K562 (cell line): ENCODE results near the gene NDST1. TPM values are rescaled to one million over a fixed set of nuclear protein-coding genes. Genes with fewer than 3 reads are reported as not detected.
A peak's percentile ranks its signal among the peaks of the same experiment; 100 is the strongest.
"Not testable (repeated sequence)": the region's sequence is repeated elsewhere in the genome, so short reads cannot be mapped to it uniquely, and the experiment has no call there.

Experiments used
- ATAC-seq: fragments of 200-7000 bp; cut with Tn5 transposase; 3 replicates; pipeline ENCODE4 v1.9.1; 2020; ENCODE audit warnings: moderate library complexity
- BruUV-seq: library from RNA; stranded (reverse); fragments of 400-500 nt; replicated peaks from 2 replicates; lab custom pipeline; 2021; lab: Mats Ljungman, UMichigan
- CTCF ChIA-PET: fragments of 300-600 bp; formaldehyde crosslinking; extraction: SDS; loops from one replicate; lab custom pipeline; 2021; ENCODE audit warnings: low intra/inter-chr PET ratio; lab: Yijun Ruan, JAX
- POLR2A ChIA-PET: fragments of 300-600, 350-650 bp; sonication (Branson Sonifier 250); formaldehyde crosslinking; extraction: SDS; loops from one replicate; lab custom pipeline; 2021; ENCODE audit warnings: antibody characterized with exemption, inconsistent platforms; lab: Yijun Ruan, JAX
- DNase-seq, 4 experiments: peaks; one replicate each; pipeline versions ENCODE4 v3.0.0 to v3.0.0-alpha.2; 2011 to 2018; ENCODE audit warnings: low spot score in 3 of 4, mixed read lengths in 3 of 4; ENCODE audit errors: extremely low read depth in 1 of 4
- FAIRE-seq: peaks from 2 replicates; lab custom pipeline; 2011; peaks lifted over from hg19 to GRCh38; lab: Jason Lieb, UNC
- H2AFZ ChIP-seq: 2 replicates; pipeline ENCODE4 v1.6.0; 2011; ENCODE audit warnings: low read depth, low read length, control low read depth, inconsistent platforms
- H3K27ac ChIP-seq: fragments of 200-600 bp; 3 replicates; pipeline ENCODE4 v1.8.0; 2011; ENCODE audit warnings: low read depth, mild to moderate bottlenecking, control low read depth, inconsistent platforms, low read length, moderate library complexity, mixed read lengths; ENCODE audit errors: extremely low read depth
- H3K27me3 ChIP-seq, 2 experiments: fragments of 300-600 bp in 1 of 2; 2 replicates in 1 of 2; 3 replicates in 1 of 2; pipeline versions ENCODE4 v1.6.0 to v1.8.0; 2011; ENCODE audit warnings: inconsistent platforms in 2 of 2, low read length in 2 of 2, mild to moderate bottlenecking in 1 of 2, mixed read lengths in 1 of 2, moderate library complexity in 1 of 2; ENCODE audit not compliant: control insufficient read depth in 2 of 2, insufficient read depth in 2 of 2
- H3K36me3 ChIP-seq: fragments of 300-600 bp; 3 replicates; pipeline ENCODE4 v1.8.0; 2011; ENCODE audit warnings: mild to moderate bottlenecking, low read length, inconsistent platforms; ENCODE audit not compliant: control insufficient read depth, insufficient read depth
- H3K4me1 ChIP-seq, 2 experiments: fragments of 200-600 bp in 1 of 2; replicated peaks in 1 of 2; 2 replicates in 1 of 2; 3 replicates in 1 of 2; pipeline versions ENCODE4 v1.5.1 to v1.8.0; 2011; ENCODE audit warnings: inconsistent platforms in 2 of 2, low read length in 2 of 2, mild to moderate bottlenecking in 1 of 2, mixed read lengths in 1 of 2, moderate library complexity in 1 of 2; ENCODE audit not compliant: control insufficient read depth in 2 of 2, insufficient read depth in 2 of 2
- H3K4me2 ChIP-seq: 2 replicates; pipeline ENCODE4 v1.6.1; 2011; ENCODE audit warnings: low read length, control low read depth, inconsistent platforms, mixed read lengths; ENCODE audit not compliant: insufficient read depth
- H3K4me3 ChIP-seq: fragments of 200-600 bp; sonication (generic), shearing (Covaris generic); 2 replicates; pipeline ENCODE4 v1.5.1; 2016; ENCODE audit warnings: control low read depth, inconsistent platforms
- H3K79me2 ChIP-seq: fragments of 200-600 bp; 3 replicates; pipeline ENCODE4 v1.8.0; 2011; ENCODE audit warnings: low read length, inconsistent platforms; ENCODE audit not compliant: control insufficient read depth, insufficient read depth
- H3K9ac ChIP-seq, 2 experiments: 2 replicates each; pipeline versions ENCODE4 v1.6.0 to v1.6.1; 2011; ENCODE audit warnings: low read depth in 2 of 2, low read length in 2 of 2, control low read depth in 1 of 2, inconsistent platforms in 1 of 2, mild to moderate bottlenecking in 1 of 2, mixed read lengths in 1 of 2; ENCODE audit not compliant: insufficient read depth in 1 of 2
- H3K9me1 ChIP-seq: one replicate; pipeline ENCODE4 v1.6.0; 2011; ENCODE audit warnings: inconsistent platforms, mild to moderate bottlenecking, low read length, moderate library complexity; ENCODE audit not compliant: control insufficient read depth, insufficient read depth
- H3K9me3 ChIP-seq: replicated peaks from 2 replicates; pipeline ENCODE4 v1.5.1; 2011; ENCODE audit warnings: low read depth, low read length, inconsistent platforms; ENCODE audit not compliant: control insufficient read depth, insufficient read depth
- H4K20me1 ChIP-seq: replicated peaks from 2 replicates; pipeline ENCODE4 v1.6.1; 2011; ENCODE audit warnings: low read length, inconsistent platforms, mixed read lengths; ENCODE audit not compliant: control insufficient read depth, insufficient read depth
- CHD2 ChIP-seq: IDR thresholded peaks from 2 replicates; pipeline ENCODE4 v1.6.1; 2011; ENCODE audit warnings: low read depth, low read length
- WGBS: fragments of 100-300 bp; shearing (Covaris generic); methylation state at CpG from one replicate; pipeline ENCODE4 v1.1.6; 2016; ENCODE audit warnings: low coverage, mixed read lengths; ENCODE audit not compliant: insufficient coverage; ENCODE audit errors: missing lambda C conversion rate; 5-methylcytosine and 5-hydroxymethylcytosine counted together
- in situ Hi-C: fragments of 300-500 bp; cut with MboI; formaldehyde crosslinking; loops from 4 replicates; pipeline ENCODE4 v1.15.0; 2018; ENCODE audit warnings: inconsistent platforms, mixed read lengths
- intact Hi-C: fragments of 100-400 bp; cut with micrococcal nuclease; formaldehyde crosslinking; loops from 2 replicates; pipeline ENCODE4 v1.14.2; 2022
- polyA plus RNA-seq, 8 experiments: library from polyadenylated mRNA; depleted of rRNA in 4 of 8; stranded (reverse) in 5 of 8; unstranded in 3 of 8; fragments of >200 nt; fragmentation: Nextera tagmentation in 2 of 8; fragmentation: Illumina TruSeq in 1 of 8; extraction: Ambion mirVana in 2 of 8; extraction: Trizol in 1 of 8; gene quantifications; 2 replicates each; pipeline versions ENCODE4 v1.2.1 to v1.2.3, GENCODE V29; 2011 to 2014; ENCODE audit warnings: inconsistent platforms in 1 of 8, missing spikeins in 1 of 8
- total RNA-seq, 7 experiments: library from RNA; depleted of rRNA in 6 of 7; stranded (reverse); fragments of >200 nt in 6 of 7; fragmentation: Illumina TruSeq in 2 of 7; extraction: Trizol in 2 of 7; gene quantifications; 2 replicates each; pipeline versions ENCODE4 v1.2.1 to v1.2.3, GENCODE V29; 2011 to 2021; ENCODE audit warnings: low replicate concordance in 1 of 7
- TF ChIP-seq, protein P1 (sequence below): fragments of 450-650 bp; formaldehyde crosslinking; IDR thresholded peaks from 2 replicates; pipeline ENCODE4 v1.4.0; 2020; ENCODE audit warnings: mild to moderate bottlenecking

NDST1 gene
- total and polyA plus RNA-seq, 9 of the 15 experiments (the other 6 are each of a cell fraction or from before 2014, with no cell fraction given), result 0.38 to 47.9 (median 9.9) TPM

DNA sequence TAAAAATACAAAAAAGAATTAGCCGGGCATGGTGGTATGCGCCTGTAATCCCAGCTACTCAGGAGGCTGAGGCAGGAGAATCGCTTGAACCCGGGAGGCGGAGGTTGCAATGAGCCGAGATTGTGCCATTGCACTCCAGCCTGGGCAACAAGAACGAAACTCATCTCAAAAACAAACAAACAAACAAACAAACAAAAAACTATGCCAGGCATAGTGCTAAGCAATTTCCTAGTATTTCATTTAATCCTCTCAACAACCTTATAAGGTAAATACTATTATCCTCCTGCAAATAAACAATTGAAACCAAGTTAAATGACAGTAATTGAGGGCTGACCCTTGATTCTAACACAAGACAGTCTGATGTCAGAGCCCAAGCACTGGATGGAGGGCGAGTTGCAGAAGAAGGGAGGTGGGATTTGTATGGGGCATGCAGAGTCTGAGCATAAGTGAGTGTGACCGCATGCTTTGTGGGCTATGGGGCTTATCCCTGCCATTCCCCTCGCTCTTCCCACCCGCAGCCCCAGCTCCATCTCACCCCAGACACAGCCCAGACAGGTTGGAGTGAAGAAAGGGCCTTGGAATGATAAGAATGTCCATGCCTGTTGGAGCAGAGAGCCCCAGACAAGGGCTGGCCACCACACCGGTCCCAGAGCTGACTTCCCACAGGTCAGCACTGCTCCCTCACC is 34.1 kb upstream of the NDST1 start (continued):
- TF ChIP-seq, protein P1, sequence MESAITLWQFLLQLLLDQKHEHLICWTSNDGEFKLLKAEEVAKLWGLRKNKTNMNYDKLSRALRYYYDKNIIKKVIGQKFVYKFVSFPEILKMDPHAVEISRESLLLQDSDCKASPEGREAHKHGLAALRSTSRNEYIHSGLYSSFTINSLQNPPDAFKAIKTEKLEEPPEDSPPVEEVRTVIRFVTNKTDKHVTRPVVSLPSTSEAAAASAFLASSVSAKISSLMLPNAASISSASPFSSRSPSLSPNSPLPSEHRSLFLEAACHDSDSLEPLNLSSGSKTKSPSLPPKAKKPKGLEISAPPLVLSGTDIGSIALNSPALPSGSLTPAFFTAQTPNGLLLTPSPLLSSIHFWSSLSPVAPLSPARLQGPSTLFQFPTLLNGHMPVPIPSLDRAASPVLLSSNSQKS, result no peak
- no peak for TF ChIP-seq CHD2
- TF ChIP-seq, all 486 proteins: peak for 0

DNA sequence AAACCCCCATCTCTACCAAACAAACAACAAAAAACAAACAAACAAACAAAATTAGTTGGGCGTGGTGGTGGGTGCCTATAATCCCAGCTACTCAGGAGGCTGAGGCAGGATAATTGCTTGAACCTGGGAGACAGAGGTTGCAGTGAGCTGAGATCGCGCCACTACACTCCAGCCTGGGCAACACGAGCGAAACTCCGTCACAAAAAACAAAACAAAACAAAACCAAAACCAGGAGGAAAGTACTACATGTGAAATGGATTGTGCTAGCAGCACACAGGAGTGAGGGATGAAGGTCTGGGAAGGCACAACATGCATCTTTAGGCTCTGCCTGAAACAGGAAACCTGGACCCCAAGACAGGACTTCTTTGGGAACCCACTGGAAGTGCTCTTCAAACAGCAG is 31.4 kb upstream of the NDST1 start:
- 90% methylated on average over 6 of the region's 6 CpGs for WGBS
- H4K20me1 ChIP-seq, FAIRE-seq, H3K9me1 ChIP-seq, H3K79me2 ChIP-seq, H3K4me2 ChIP-seq, BruUV-seq, H3K27ac ChIP-seq, intact Hi-C loops, in situ Hi-C loops, H3K36me3 ChIP-seq, ATAC-seq, H3K27me3 ChIP-seq, H3K4me3 ChIP-seq, CTCF ChIA-PET, H3K9me3 ChIP-seq, POLR2A ChIA-PET, DNase-seq: not testable (repeated sequence)
- peak overlapping the region; percentile 84; the same call in 1 of the 2 replicates for H2AFZ ChIP-seq
- peaks cover 15 to 25% of the 10 kb centered on the region in 2 experiments for H3K4me1 ChIP-seq
- H3K9ac ChIP-seq, result 0 out of 4 replicates have a peak overlapping the region, but pooled peaks of 1 of the 2 experiments have one; percentile 47
